NCI-H2107 (cell line): Measurements from ENCODE around the gene ALDOA.

ENCODE experiments used
- DNase-seq: peaks from one replicate; lab custom pipeline; 2025; lab: John Stamatoyannopoulos, UW

ALDOA gene

DNA sequence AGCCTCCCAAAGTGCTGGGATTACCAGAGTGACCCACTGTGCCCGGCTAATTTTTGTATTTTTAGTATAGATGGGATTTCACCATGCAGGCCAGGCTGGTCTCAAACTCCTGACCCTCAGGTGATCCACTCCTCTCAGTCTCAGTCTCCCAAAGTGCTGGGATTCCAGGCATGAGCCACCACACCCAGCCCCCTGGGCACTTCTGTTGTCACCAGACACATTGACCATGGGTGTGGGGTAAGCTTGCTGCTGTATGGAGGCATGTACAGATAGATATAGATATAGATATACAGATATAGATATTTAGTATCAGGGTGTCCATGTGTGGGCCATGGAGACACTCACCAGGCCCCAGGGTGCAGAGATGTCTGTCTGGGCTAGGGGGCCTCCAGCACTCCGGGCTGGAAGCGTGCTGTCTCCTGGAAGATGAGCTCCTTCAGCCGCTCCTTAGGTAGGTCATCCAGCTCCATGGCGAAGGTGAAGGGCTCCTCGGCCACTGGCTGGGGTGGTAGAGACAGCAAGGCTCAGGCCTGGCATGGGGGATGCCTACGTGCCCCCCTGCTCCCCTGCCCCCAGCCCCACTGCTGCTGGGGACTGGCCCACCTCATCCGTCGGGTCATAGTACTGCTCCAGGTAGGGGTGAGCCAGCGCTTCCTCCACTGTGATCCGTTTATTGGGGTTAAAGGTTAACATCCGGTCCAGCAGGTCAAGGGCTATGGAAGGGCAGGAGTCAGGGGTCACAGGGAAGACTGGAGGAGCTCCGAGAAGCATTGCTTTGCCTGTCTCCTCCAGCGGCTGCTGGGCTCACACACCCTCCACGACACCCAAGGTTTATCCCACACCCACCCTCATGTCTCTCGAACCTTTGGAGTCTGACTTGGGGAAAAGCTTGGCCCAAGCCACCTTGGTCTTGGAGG lies 51.0 kb downstream of the ALDOA start:
- no peak for DNase-seq

GRCh38 chr16:30117768-30118167 lies 52.2 kb downstream of the ALDOA start:
- DNase-seq, result no peak

DNA sequence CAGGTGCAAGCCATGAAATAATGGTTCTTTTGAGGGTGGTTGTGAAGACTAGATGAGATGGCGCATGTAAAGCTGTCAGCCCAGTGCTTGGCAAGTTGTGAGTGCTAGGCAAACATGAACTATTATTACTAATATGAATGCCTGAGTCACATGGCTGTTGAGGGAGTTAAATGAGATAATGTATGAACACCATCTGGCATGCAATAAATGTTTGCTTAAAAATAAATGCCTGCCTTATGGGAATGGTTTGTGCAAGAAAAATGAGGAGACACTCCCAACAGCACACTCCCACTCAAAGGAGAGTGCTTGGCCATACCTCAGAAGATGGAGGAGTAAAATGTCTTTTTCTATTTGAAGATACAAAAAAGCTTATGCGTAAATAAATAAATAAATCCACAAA lies 53.9 kb downstream of the ALDOA start:
- no peak for DNase-seq
